ENCODE data around the gene PCDHA1. TPM values are rescaled to one million over a fixed set of nuclear protein-coding genes. Genes with fewer than 3 reads are reported as not detected.

Gene PCDHA1
- total RNA-seq, 1 experiment from 2014 or later, result not detected

GRCh38 chr5:140978983-140979382, 193.0 kb downstream of the PCDHA1 start:
- Histone ChIP-seq H3K4me3 (replicated peaks in 1 of 2; ENCODE audit: low read depth in 1 of 2, low read length in 2 of 2) (no peak overlapping the region), H3K4me2 (ENCODE audit: low read length) (no peak overlapping the region), H3K9me3 (ENCODE audit: control insufficient read depth in 1 of 2, insufficient read depth in 1 of 2, low read depth in 1 of 2, low read length in 2 of 2) (no peaks in the 10 kb centered on the region), H2AFZ (ENCODE audit: low read depth, low read length, poor library complexity, severe bottlenecking) (no peak overlapping the region), H4K20me1 (ENCODE audit: insufficient read depth) (no peaks in the 10 kb centered on the region), H3K27me3 (ENCODE audit: insufficient read depth, low read length) (no peaks in the 10 kb centered on the region), H3K9me2 (ENCODE audit: insufficient read depth) (no peaks in the 10 kb centered on the region), H3K27ac (ENCODE audit: low read depth, low read length) (no peak overlapping the region), H3K36me3 (ENCODE audit: control insufficient read depth in 1 of 2, insufficient read depth in 2 of 2, low read length in 2 of 2) (no peaks in the 10 kb centered on the region), H3K9ac (ENCODE audit: low read length) (no peak overlapping the region), H3K4me1 (ENCODE audit: control insufficient read depth in 1 of 2, insufficient read depth in 2 of 2, low read length in 2 of 2) (no peaks in the 10 kb centered on the region), H3K79me2 (ENCODE audit: insufficient read depth, low read length) (no peaks in the 10 kb centered on the region)
- ChIA-PET POLR2A (no interaction called here), RAD21 (ENCODE audit: low non-redundant PET in 1 of 2, low total read pairs in 2 of 2, uncharacterized antibody in 2 of 2, unreplicated experiment in 2 of 2) (no interaction called here), CTCF (no interaction called here)
- no peak for ATAC-seq
- TF ChIP-seq ZNF274 (IDR thresholded peaks at IDR 0.05; ENCODE audit: low read depth, low read length) (no peak), ELF1 (IDR thresholded peaks at IDR 0.05; ENCODE audit: borderline replicate concordance, low read depth) (no peak), POLR2AphosphoS5 (IDR thresholded peaks at IDR 0.05; ENCODE audit: low read depth, low read length) (no peak), RAD21 (IDR thresholded peaks at IDR 0.05; ENCODE audit: low read depth) (no peak), YY1 (IDR thresholded peaks at IDR 0.05; ENCODE audit: extremely low read depth, insufficient replicate concordance, low read depth, low read length) (no peak), CBX3 (IDR thresholded peaks at IDR 0.05; ENCODE audit: low read depth) (no peak), SP1 (IDR thresholded peaks at IDR 0.05; ENCODE audit: low read depth) (no peak), EGR1 (IDR thresholded peaks at IDR 0.05; ENCODE audit: low read depth) (no peak), CEBPB (IDR thresholded peaks at IDR 0.05; ENCODE audit: low read depth) (no peak), ZBTB33 (IDR thresholded peaks at IDR 0.05; ENCODE audit: extremely low read depth, insufficient replicate concordance, low read length) (no peak)
- intact Hi-C loops (cut with micrococcal nuclease), result no loop called here
- no TSS peak for BruUV-seq (replicated peaks)
- DNase-seq (ENCODE audit: low read depth, low spot score), result no peak

Data from HCT116 (cell line).